HTR-8/SVneo (cell line): ENCODE data around the gene VPS72.
"Not testable (repeated sequence)": the region's sequence is repeated elsewhere in the genome, so short reads cannot be mapped to it uniquely, and the experiment has no call there.

ENCODE experiments used
- DNase-seq: peaks from one replicate; pipeline ENCODE4 v3.0.0; 2011; ENCODE audit warnings: low spot score, mixed read lengths; ENCODE audit not compliant: insufficient read length
- FAIRE-seq: peaks from 2 replicates; lab custom pipeline; 2011; peaks lifted over from hg19 to GRCh38; lab: Jason Lieb, UNC

VPS72 gene

GRCh38 chr1:151189637-151190445 is at the start of gene VPS72:
Gene VPS72, minus strand, starts transcription at chr1:151190197. Its CDS starts 76 bp downstream, at chr1:151190121.
- peak; percentile 84 for DNase-seq
- no peak for FAIRE-seq

- DNase-seq = no peak
- FAIRE-seq = no peak
Observed at GRCh38 chr1:151238467-151238739, 48.4 kb upstream of the VPS72 start.

- DNase-seq = no peak
- no peak for FAIRE-seq
Observed at GRCh38 chr1:151237678-151238466, 47.9 kb upstream of the VPS72 start.

- FAIRE-seq (no peak), DNase-seq (no peak)
Observed at GRCh38 chr1:151235235-151235634, 45.2 kb upstream of the VPS72 start.

GRCh38 chr1:151222130-151222529 is 32.1 kb upstream of the VPS72 start:
- no peak for DNase-seq
- no peak for FAIRE-seq

- no peak for FAIRE-seq
Observed at GRCh38 chr1:151221616-151222015, 31.6 kb upstream of the VPS72 start.

GRCh38 chr1:151213560-151213959 is 23.6 kb upstream of the VPS72 start:
- FAIRE-seq = no peak
- DNase-seq = no peak

More at GRCh38 chr1:151221616-151222015, 31.6 kb upstream of the VPS72 start:
- no peak for DNase-seq

GRCh38 chr1:151211972-151212705 is 22.1 kb upstream of the VPS72 start:
- no peak for DNase-seq
- no peak for FAIRE-seq

GRCh38 chr1:151210830-151211229 is 20.8 kb upstream of the VPS72 start:
- FAIRE-seq (no peak), DNase-seq (no peak)

- not testable (repeated sequence) for FAIRE-seq, DNase-seq
Observed at GRCh38 chr1:151205381-151205965, 15.5 kb upstream of the VPS72 start.

- FAIRE-seq (no peak), DNase-seq (peak; percentile 54)
Observed at GRCh38 chr1:151199873-151200581, 10.0 kb upstream of the VPS72 start.

- no peak for FAIRE-seq
- peak; percentile 98 for DNase-seq
Observed at GRCh38 chr1:151198254-151199127, 8.5 kb upstream of the VPS72 start, which contains the start of gene PIP5K1A. Gene PIP5K1A, plus strand, starts transcription at chr1:151198552. Its CDS starts 445 bp downstream, at chr1:151198997.

GRCh38 chr1:151197863-151198253 is 7.9 kb upstream of the VPS72 start:
- DNase-seq = no peak
- no peak for FAIRE-seq

GRCh38 chr1:151196292-151196800 is 6.3 kb upstream of the VPS72 start:
- FAIRE-seq = no peak
- peak; percentile 67 for DNase-seq

GRCh38 chr1:151194894-151195594 is 5.0 kb upstream of the VPS72 start:
- peak; percentile 87 for DNase-seq
- FAIRE-seq = not testable (repeated sequence)

- no peak for DNase-seq
- no peak for FAIRE-seq
Observed at GRCh38 chr1:151193856-151194255, 3.9 kb upstream of the VPS72 start.

- FAIRE-seq (no peak), DNase-seq (no peak)
Observed at GRCh38 chr1:151193304-151193703, 3.3 kb upstream of the VPS72 start.

GRCh38 chr1:151192047-151192446 is 2.0 kb upstream of the VPS72 start:
- DNase-seq (no peak), FAIRE-seq (no peak)
